Suprapubic skin (tissue), 4 donors: ENCODE results near the gene MED25. TPM values are rescaled to one million over a fixed set of nuclear protein-coding genes. Genes with fewer than 3 reads are reported as not detected.

Source experiments
- DNase-seq, 2 donors: peaks; one replicate each; pipeline ENCODE4 v3.0.0-alpha.2; 2019; ENCODE audit warnings: low spot score in 2 of 2
- H3K27ac ChIP-seq: fragments of 200-600 bp; sonication (generic); one replicate; pipeline ENCODE4 v1.5.1; 2019
- H3K27me3 ChIP-seq: fragments of 200-600 bp; sonication (generic); one replicate; pipeline ENCODE4 v1.5.1; 2019
- H3K36me3 ChIP-seq: fragments of 200-600 bp; sonication (generic); one replicate; pipeline ENCODE4 v1.5.1; 2019
- H3K4me1 ChIP-seq: fragments of 200-600 bp; sonication (generic); one replicate; pipeline ENCODE4 v1.5.1; 2019
- H3K4me3 ChIP-seq: fragments of 200-600 bp; sonication (generic); one replicate; pipeline ENCODE4 v1.5.1; 2019; ENCODE audit warnings: mild to moderate bottlenecking
- H3K9me3 ChIP-seq: fragments of 200-600 bp; sonication (generic); one replicate; pipeline ENCODE4 v1.5.1; 2019
- EP300 ChIP-seq: sonication (generic); formaldehyde crosslinking; IDR thresholded peaks from one replicate; pipeline ENCODE4 v1.6.1; 2017; ENCODE audit warnings: antibody characterized with exemption
- POLR2A ChIP-seq, 2 donors: fragments of 450-650 bp; IDR thresholded peaks; one replicate each; pipeline ENCODE4 v1.6.1; 2017; ENCODE audit warnings: antibody characterized with exemption in 2 of 2, mild to moderate bottlenecking in 2 of 2, moderate library complexity in 2 of 2
- POLR2AphosphoS5 ChIP-seq, 3 donors: sonication (generic); formaldehyde crosslinking; IDR thresholded peaks; one replicate each; pipeline ENCODE4 v1.6.1; 2017; ENCODE audit warnings: antibody characterized with exemption in 3 of 3
- WGBS: methylation state at CpG from one replicate; pipeline ENCODE4 v1.1.5; 2018; 5-methylcytosine and 5-hydroxymethylcytosine counted together
- total RNA-seq, 4 donors: library from RNA; depleted of rRNA; stranded (reverse); fragments of >200 nt; gene quantifications; one replicate each; pipeline ENCODE4 v1.1.0, GENCODE V29; 2016
- TF ChIP-seq, protein P1 (sequence below), 2 donors: fragments of 200-600 bp in 1 of 2; fragments of 450-650 bp in 1 of 2; sonication (generic) in 1 of 2; IDR thresholded peaks; one replicate each; pipeline ENCODE4 v1.5.1; 2016 to 2019; ENCODE audit warnings: antibody characterized with exemption in 2 of 2, mild to moderate bottlenecking in 1 of 2, moderate library complexity in 1 of 2

The MED25 gene
- total RNA-seq, 4 donors from 2014 or later, result 32.2 to 60.3 (median 40.8) TPM

DNA sequence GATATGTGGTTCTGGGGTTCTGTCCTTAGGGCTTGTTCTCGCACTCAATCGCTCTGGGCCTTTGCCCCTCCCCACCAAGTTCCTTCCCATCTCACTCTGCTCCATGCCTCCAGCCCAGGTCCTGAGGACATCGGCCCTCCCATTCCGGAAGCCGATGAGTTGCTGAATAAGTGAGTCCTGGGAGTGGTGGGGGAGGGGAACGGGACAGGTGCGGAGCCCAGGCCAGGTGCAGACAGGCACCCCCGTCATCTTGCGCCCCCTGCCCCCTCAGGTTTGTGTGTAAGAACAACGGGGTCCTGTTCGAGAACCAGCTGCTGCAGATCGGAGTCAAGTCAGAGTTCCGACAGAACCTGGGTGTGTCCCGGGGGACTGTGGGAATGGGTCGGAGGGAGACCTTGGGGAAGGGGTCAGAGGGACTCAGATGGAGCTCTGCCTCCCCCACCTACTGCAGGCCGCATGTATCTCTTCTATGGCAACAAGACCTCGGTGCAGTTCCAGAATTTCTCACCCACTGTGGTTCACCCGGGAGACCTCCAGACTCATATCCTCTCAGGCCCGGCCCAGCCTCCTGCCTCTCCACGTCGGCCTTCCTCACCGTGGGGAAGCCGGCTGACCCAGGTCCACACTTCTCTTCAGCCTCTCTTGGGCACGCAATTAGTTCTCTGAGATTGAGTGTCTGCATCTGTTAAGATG is 15.1 kb upstream of the MED25 start:
- no peak for DNase-seq
- H3K27ac ChIP-seq, result no peak overlapping the region
- no peaks in the 10 kb centered on the region for H3K9me3 ChIP-seq
- WGBS, result 89% methylated on average over 19 of the region's 24 CpGs
- H3K27me3 ChIP-seq, result no peaks in the 10 kb centered on the region
- no peaks in the 10 kb centered on the region for H3K4me1 ChIP-seq
- peak overlapping the region; percentile 37 for H3K4me3 ChIP-seq
- peaks cover 79% of the 10 kb centered on the region for H3K36me3 ChIP-seq
- no peak for TF ChIP-seq EP300
- no peak for TF ChIP-seq POLR2AphosphoS5 (IDR thresholded peaks at IDR 0.05)
- TF ChIP-seq, protein P1, sequence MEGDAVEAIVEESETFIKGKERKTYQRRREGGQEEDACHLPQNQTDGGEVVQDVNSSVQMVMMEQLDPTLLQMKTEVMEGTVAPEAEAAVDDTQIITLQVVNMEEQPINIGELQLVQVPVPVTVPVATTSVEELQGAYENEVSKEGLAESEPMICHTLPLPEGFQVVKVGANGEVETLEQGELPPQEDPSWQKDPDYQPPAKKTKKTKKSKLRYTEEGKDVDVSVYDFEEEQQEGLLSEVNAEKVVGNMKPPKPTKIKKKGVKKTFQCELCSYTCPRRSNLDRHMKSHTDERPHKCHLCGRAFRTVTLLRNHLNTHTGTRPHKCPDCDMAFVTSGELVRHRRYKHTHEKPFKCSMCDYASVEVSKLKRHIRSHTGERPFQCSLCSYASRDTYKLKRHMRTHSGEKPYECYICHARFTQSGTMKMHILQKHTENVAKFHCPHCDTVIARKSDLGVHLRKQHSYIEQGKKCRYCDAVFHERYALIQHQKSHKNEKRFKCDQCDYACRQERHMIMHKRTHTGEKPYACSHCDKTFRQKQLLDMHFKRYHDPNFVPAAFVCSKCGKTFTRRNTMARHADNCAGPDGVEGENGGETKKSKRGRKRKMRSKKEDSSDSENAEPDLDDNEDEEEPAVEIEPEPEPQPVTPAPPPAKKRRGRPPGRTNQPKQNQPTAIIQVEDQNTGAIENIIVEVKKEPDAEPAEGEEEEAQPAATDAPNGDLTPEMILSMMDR (IDR thresholded peaks at IDR 0.05), result no peak
- TF ChIP-seq POLR2A (IDR thresholded peaks at IDR 0.05), result no peak

DNA sequence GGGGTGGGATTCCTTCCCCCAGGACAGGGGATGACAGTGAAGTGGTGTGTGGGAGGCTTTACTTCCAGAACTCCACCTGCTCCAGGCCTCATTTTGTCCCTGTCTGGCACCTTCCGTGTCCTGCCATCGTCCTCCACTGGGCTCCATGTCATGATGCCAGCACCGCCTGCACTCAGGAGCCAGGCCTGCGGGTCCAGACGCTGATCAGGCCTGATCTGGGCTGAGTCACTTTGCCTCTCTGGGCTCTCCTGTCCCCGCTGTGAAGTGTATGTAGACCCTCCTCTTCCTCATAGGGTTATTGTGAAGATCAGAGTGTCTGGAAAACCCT is 14.6 kb upstream of the MED25 start:
- no peak for DNase-seq
- Histone ChIP-seq H3K4me3 (no peak overlapping the region), H3K9me3 (no peaks in the 10 kb centered on the region), H3K27me3 (no peaks in the 10 kb centered on the region), H3K27ac (no peak overlapping the region), H3K4me1 (peaks cover 4% of the 10 kb centered on the region), H3K36me3 (peaks cover 74% of the 10 kb centered on the region)
- 92% methylated on average over 6 of the region's 6 CpGs for WGBS
- no peak for TF ChIP-seq EP300
- no peak for TF ChIP-seq POLR2A (IDR thresholded peaks at IDR 0.05)
- no peak for TF ChIP-seq POLR2AphosphoS5 (IDR thresholded peaks at IDR 0.05)
- TF ChIP-seq, protein P1 (IDR thresholded peaks at IDR 0.05), result no peak

DNA sequence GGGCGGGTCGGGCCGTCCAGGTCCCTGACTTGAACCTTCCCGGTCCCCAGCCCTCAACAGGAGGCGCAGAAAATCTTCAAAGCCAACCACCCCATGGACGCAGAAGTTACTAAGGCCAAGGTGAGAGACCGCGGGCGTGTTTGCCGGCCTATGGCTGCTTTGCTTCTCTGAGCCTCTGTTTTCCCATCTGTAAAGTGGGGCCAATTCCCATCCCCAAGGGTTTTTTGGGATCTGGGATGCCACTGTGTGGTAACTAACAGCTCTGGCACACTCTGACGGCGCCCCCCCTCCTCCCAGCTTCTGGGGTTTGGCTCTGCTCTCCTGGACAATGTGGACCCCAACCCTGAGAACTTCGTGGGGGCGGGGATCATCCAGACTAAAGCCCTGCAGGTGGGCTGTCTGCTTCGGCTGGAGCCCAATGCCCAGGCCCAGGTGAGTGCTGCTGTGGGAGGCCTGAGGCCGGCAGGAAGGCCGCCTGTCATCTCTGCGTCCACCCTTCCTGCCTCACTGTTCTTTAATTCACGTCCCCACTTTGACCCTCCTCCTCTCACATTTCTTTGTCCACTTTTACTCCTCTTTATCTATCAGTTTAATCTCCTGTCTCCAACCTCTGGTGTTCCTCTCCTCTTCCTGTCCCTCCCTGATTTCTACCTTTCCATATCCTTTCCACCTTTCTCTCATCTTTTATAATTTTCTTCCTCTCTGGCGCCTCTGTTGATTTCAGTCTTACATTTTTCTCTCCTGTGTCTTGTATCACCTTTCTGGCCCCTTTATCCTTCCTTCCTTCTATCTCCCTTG is 12.1 kb upstream of the MED25 start:
- Histone ChIP-seq H3K9me3 (no peaks in the 10 kb centered on the region), H3K4me3 (no peak overlapping the region), H3K27me3 (no peaks in the 10 kb centered on the region), H3K4me1 (peaks cover 21% of the 10 kb centered on the region), H3K36me3 (peaks cover 49% of the 10 kb centered on the region), H3K27ac (no peak overlapping the region)
- TF ChIP-seq EP300, result no peak
- TF ChIP-seq POLR2A (IDR thresholded peaks at IDR 0.05), result no peak
- no peak for TF ChIP-seq POLR2AphosphoS5 (IDR thresholded peaks at IDR 0.05)
- TF ChIP-seq, protein P1 (IDR thresholded peaks at IDR 0.05), result no peak
- DNase-seq, result peak in 1 of 2 donors; percentile 77
- WGBS, result 88% methylated on average over 17 of the region's 20 CpGs

DNA sequence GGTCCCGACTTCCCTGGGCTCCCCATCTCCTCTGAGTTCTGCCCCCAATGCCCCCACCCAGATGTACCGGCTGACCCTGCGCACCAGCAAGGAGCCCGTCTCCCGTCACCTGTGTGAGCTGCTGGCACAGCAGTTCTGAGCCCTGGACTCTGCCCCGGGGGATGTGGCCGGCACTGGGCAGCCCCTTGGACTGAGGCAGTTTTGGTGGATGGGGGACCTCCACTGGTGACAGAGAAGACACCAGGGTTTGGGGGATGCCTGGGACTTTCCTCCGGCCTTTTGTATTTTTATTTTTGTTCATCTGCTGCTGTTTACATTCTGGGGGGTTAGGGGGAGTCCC is 11.5 kb upstream of the MED25 start:
- Histone ChIP-seq H3K36me3 (peaks cover 43% of the 10 kb centered on the region), H3K4me3 (no peak overlapping the region), H3K27me3 (no peaks in the 10 kb centered on the region), H3K9me3 (no peaks in the 10 kb centered on the region), H3K27ac (no peak overlapping the region), H3K4me1 (peaks cover 21% of the 10 kb centered on the region)
- 88% methylated on average over 8 of the region's 8 CpGs for WGBS
- DNase-seq, result peak in 1 of 2 donors; percentile 64
- TF ChIP-seq POLR2A (IDR thresholded peaks at IDR 0.05), result no peak
- TF ChIP-seq, protein P1 (IDR thresholded peaks at IDR 0.05), result no peak
- TF ChIP-seq POLR2AphosphoS5 (IDR thresholded peaks at IDR 0.05), result no peak
- TF ChIP-seq EP300, result no peak

DNA sequence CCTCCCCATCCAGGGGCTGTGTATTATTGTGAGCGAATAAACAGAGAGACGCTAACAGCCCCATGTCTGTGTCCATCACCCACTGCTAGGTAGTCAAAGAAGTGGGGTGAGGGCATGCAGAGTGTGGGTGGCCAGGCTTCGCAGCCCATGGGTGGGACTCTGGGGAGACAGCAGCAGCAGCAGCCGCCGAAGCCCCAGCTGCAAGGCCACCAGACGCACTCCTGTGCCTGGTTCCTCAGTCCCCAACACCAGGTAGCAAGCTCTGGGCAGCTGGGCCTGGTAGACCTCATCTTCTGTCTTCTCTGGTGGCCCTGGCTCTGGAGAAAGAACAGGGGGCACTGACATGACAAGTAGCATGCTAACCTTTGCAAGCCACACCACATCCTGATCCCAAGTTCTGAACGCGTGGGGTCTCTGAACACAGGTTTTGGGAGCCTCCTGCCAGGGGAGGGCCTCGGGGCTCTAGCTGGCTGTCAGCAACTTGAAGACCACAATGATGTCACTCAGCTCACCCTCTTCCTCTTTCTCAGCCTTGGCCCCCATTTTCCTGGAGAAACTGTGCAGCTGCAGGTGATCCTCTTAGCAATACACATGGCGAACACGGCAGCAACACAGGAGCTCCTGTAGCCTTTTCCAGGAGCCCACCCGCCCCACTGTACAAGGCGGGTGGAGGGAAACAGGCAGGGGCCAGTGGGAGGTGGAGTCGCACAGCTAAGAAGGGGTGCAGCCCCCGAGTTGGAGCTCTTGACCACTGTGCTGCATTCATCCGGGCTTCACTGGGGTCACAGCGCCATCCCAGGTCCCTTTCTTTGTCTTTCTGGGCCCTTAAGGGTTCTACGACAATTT is 10.8 kb upstream of the MED25 start:
- DNase-seq, result peak in 1 of 2 donors; percentile 76
- no peaks in the 10 kb centered on the region for H3K9me3 ChIP-seq
- H3K27ac ChIP-seq, result no peak overlapping the region
- no peak overlapping the region for H3K4me3 ChIP-seq
- peaks cover 37% of the 10 kb centered on the region for H3K36me3 ChIP-seq
- no peak for TF ChIP-seq POLR2A (IDR thresholded peaks at IDR 0.05)
- no peak for TF ChIP-seq POLR2AphosphoS5 (IDR thresholded peaks at IDR 0.05)
- TF ChIP-seq, protein P1 (IDR thresholded peaks at IDR 0.05), result no peak
- TF ChIP-seq EP300, result no peak
- WGBS, result 80% methylated on average over 14 of the region's 18 CpGs
- no peaks in the 10 kb centered on the region for H3K27me3 ChIP-seq
- peaks cover 24% of the 10 kb centered on the region for H3K4me1 ChIP-seq
